Endothelial cell of umbilical vein (primary cell): ENCODE data around the gene HK1.

Source experiments
- FOS ChIP-seq: IDR thresholded peaks from 2 replicates; pipeline ENCODE4 v1.6.1; 2011; ENCODE audit warnings: mild to moderate bottlenecking, low read length, moderate library complexity, borderline replicate concordance; ENCODE audit not compliant: insufficient read depth
- JUN ChIP-seq: IDR thresholded peaks from 2 replicates; pipeline ENCODE4 v1.6.1; 2011; ENCODE audit warnings: borderline replicate concordance, low read depth; ENCODE audit not compliant: insufficient read length, insufficient read depth
- POLR2A ChIP-seq: IDR thresholded peaks from 2 replicates; pipeline ENCODE4 v1.6.1; 2012; ENCODE audit warnings: low read depth, mild to moderate bottlenecking, control low read depth, low read length
- TF ChIP-seq, protein P1 (sequence below), 2 donors: IDR thresholded peaks; 1 replicate in 1 of 2; 2 replicates in 1 of 2; pipeline ENCODE4 v1.5.1; 2011; ENCODE audit warnings: low read length in 2 of 2, mild to moderate bottlenecking in 2 of 2, moderate library complexity in 2 of 2, control low read depth in 1 of 2, inconsistent platforms in 1 of 2, low read depth in 1 of 2; ENCODE audit not compliant: insufficient read depth in 1 of 2; ENCODE audit errors: extremely low read depth in 1 of 2

DNA sequence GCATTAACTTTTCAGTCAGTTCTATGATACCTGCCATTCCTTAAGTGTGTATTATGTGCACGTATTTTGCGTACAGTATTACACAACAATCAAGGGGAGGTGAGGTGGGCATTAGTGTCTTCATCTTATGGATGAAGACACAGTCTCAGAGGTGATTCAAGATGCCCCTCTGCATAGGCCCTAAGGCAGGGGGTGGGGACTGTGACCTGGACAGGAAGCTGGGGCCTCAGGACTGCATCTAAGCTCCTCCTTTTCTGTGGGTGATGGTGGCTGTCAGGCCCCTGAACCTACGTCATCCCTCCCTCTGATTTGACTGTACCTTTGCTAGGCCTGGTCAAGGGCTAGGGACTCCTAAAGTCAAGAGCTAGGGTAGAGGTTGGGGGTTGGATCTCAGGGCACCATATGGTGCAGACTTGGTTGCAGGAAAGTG is 38.9 kb downstream of the HK1 start:
- no peak for TF ChIP-seq POLR2A
- no peak for TF ChIP-seq JUN
- TF ChIP-seq FOS = no peak
- TF ChIP-seq, protein P1, sequence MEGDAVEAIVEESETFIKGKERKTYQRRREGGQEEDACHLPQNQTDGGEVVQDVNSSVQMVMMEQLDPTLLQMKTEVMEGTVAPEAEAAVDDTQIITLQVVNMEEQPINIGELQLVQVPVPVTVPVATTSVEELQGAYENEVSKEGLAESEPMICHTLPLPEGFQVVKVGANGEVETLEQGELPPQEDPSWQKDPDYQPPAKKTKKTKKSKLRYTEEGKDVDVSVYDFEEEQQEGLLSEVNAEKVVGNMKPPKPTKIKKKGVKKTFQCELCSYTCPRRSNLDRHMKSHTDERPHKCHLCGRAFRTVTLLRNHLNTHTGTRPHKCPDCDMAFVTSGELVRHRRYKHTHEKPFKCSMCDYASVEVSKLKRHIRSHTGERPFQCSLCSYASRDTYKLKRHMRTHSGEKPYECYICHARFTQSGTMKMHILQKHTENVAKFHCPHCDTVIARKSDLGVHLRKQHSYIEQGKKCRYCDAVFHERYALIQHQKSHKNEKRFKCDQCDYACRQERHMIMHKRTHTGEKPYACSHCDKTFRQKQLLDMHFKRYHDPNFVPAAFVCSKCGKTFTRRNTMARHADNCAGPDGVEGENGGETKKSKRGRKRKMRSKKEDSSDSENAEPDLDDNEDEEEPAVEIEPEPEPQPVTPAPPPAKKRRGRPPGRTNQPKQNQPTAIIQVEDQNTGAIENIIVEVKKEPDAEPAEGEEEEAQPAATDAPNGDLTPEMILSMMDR (IDR thresholded peaks at IDR 0.05; ENCODE audit: extremely low read depth in 1 of 2, insufficient read depth in 1 of 2, low read depth in 1 of 2, low read length in 2 of 2) = no peak
